Islet of Langerhans (tissue), 1 donor: ENCODE data around the gene BCAS4.
"Not testable (repeated sequence)": the region's sequence is repeated elsewhere in the genome, so short reads cannot be mapped to it uniquely, and the experiment has no call there.

ENCODE experiments used
- FAIRE-seq: peaks from one replicate; lab custom pipeline; 2011; peaks lifted over from hg19 to GRCh38; lab: Jason Lieb, UNC

The BCAS4 gene

DNA sequence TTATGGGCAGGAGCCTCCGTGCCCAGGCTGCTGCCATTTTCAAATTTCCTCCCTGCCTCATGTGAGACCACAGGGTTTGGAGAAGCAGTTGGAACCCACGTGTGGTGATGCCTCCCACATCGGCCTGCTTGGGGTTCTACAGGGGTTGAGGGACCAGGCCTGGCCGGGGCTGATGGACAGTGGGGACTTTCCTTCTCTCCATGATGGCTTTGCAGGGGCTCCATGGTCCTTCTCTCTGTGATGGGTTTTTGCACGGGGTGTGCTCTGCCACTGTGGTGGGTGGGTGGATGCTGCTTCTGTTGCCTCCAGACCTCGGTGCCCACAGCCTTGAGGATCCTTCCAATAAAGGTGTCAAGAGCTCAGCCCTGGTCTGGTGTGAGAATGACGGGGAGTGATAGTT is 82.0 kb downstream of the BCAS4 start:
- no peak for FAIRE-seq

DNA sequence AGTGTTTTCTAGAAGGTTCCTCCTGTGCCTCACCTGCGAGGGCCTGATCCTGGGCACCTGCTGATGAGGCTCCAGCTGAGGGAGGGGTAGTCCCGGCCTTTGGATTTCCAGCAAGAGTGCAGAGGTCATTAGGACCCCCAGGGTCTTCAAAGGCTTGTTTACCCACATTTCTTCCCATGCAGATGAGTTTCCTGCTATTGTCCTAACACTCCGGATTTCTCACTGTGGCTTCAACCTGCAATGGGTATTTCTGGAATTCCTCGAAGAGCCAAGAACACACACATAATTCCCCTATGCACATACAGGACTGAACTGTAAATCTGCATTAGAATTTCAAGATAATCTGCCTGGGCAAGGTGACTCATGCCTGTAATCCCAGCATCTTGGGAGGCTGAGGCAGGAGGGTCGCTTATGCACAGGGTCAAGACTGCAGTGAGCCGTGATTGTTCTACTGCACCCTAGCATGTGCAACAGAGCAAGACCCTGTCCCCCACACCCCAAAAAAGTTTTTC is 82.4 kb downstream of the BCAS4 start:
- no peak for FAIRE-seq

- FAIRE-seq, result no peak
These were observed 85.0 kb downstream of the BCAS4 start for GRCh38 chr20:50879649-50880550.

- FAIRE-seq, result not testable (repeated sequence)
These were observed 87.0 kb downstream of the BCAS4 start for GRCh38 chr20:50881759-50882424.

DNA sequence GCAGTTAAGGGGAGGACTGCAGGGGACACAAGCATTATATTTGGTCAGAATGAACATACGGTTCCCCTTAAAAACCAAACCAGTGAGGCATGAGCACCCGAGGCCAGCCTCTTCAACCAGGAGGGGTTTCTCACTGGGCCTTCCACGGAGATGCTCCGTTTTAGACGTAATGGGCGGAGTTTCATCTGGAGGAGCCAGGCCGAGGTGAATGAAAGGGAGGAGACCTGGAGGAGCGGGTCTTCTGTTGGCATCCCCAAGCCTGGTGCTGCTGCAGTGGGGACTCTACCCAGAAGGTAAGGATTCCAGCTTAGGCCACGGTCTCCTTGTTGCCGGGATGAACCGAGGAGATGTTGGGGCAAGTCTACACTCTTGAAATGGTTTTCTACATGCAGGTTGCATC is 89.0 kb downstream of the BCAS4 start:
- FAIRE-seq, result no peak

GRCh38 chr20:50885068-50885467 is 90.2 kb downstream of the BCAS4 start:
- no peak for FAIRE-seq

DNA sequence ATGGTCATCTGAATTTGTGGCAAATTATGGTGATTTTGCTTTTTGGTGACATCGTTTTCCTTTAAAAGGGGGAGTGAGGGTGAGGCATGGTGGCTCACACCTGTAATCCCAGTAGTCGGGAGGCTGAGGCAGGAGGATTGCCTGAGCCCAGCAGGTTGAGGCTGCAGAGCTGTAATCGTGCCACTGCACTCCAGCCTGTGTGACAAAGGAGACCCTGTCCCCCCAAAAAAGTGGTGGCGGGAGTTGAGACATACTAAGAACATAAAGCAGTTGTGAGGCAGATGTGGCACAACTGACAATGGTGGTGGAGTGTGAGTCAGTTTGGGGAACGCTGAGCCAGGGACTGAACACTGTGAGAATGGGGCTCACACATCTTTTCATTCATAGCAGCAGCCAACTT is 90.9 kb downstream of the BCAS4 start:
- FAIRE-seq, result no peak

GRCh38 chr20:50886184-50886790 is 91.4 kb downstream of the BCAS4 start:
- FAIRE-seq, result no peak

DNA sequence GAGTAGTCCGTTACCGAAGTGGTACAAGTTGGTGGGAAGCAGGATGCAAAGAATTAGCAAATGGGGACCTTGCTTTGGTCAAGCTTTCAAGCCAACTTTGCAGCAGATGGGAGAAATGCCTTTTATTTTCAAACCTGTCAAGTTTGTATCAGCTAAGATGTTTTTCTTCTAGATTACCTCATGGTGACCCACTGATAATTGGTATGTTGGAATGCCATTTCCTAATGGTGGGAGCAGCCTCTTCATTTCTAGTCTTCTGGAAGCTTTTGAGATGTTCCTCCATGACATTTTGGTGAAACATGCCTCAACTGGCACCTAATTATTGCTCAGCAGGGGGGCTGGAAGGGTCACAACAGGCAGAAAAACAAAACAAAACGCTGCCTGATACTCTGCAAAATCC is 92.7 kb downstream of the BCAS4 start:
- no peak for FAIRE-seq

GRCh38 chr20:50891138-50891537 is 96.3 kb downstream of the BCAS4 start:
- FAIRE-seq, result no peak

- FAIRE-seq, result no peak
These were observed 97.5 kb downstream of the BCAS4 start for GRCh38 chr20:50892394-50892793.

DNA sequence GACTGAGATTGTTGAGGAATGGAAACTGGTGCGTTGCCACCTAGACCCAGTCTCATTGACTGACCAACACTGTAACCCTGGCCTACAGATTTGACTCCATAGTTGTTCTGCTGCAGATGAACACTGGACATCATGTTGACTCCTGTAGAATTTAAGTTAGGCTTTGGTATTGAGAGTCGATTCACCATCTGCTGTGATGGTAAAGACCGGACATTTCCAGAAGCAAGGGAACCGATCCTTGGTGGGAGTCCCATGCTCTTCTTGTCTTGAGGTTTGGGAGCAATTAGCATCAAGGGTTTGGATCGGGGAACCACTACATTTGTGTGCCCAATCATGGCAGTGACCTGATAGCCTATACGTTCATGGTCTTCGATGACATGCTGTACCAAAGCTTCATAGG is 98.8 kb downstream of the BCAS4 start:
- no peak for FAIRE-seq

GRCh38 chr20:50895111-50895830 is 100.4 kb downstream of the BCAS4 start:
- no peak for FAIRE-seq

GRCh38 chr20:50898475-50898874 is 103.6 kb downstream of the BCAS4 start:
- FAIRE-seq, result no peak

DNA sequence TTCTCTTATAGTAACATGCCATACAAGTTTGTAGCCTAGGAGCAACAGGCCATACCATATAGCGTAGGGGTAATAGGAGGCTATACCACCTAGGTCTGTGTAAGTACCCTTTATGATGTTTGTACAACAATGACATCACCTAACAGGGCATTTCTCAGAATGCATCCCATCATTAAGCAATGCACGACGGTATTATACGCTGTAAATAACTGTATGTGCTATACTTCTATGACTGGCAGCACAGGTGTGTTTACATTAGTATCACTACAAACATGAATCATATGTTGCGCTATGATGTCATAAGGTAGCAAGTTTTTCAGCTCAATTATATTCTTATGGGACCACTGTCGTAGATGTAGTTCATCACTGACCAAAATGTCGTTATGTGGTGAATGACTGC is 105.4 kb downstream of the BCAS4 start:
- no peak for FAIRE-seq

GRCh38 chr20:50901301-50901700 is 106.4 kb downstream of the BCAS4 start:
- FAIRE-seq, result no peak

DNA sequence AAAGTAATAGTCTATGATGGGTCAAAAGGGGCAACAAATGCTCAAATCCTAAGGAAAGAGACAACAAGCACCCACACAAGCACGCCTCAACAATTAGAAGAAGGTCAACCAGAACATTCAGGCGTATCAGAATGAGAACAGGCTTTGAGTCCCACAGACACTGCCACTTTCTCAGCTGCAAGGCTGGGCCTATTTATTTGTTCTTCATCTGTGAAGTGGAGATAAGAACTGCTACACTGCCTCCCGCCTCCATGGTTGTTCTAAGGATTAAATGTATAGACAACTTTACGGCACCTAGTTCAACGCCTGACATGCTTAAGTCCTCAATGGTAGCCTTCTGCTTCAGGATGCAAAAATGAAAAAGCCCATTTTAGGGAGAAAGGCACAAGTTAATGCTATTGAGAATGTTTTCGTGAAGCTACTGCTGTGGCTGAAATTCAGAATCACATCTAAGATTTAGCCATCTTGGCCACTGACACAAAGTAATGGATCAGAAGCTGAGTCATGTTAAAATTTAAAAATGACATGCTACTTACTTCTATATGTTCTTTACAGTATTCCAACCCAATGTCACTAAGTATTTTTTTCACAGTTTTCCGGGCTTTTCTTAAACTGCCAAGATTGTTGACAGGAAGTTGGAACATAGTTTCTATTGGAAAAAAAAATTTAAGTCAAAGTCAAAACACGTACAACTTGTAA is 108.6 kb downstream of the BCAS4 start:
- no peak for FAIRE-seq

- FAIRE-seq, result no peak
These were observed 109.3 kb downstream of the BCAS4 start for GRCh38 chr20:50904067-50904570.

DNA sequence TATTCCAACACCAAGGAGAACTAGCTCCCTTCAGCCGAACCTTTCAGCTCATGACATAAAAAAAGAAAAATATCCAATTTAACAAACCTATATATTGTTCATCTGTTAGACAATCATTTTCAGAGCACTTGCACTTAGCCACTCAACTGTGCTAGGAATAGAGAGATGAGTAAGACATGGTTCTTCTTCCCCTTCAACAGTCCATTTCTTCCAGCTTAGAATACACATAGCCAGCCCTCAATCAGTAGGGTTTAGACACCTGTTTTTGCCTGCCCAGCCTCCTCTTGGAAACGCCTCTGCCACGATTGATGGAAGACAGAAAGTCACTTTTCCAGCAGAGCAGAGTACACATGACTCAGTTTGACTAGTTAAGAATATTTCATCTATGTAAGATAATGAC is 114.6 kb downstream of the BCAS4 start:
- FAIRE-seq, result no peak

DNA sequence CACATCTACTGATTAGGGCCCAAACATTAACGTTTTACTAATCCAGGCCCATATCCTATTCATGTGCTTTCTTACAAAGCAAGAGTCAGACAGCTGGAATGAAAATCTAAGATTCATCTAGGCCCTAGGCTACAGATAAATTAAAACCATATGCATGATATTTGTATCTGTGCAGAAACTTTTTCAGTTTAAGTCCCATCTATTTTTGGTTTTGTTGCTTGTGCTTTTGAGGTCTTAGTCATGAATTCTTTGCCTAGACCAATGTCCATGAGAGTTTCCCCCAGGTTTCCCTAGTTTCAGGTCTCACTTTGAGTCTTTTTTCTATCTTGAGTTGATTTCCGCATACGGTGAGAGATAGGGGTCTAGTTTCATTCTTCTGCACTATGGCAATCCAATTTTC is 116.2 kb downstream of the BCAS4 start:
- FAIRE-seq, result no peak

GRCh38 chr20:50911716-50912115 is 116.9 kb downstream of the BCAS4 start:
- FAIRE-seq, result no peak
